Ishikawa (cell line): ENCODE data around the gene LMTK2.

Source experiments
- CEBPB ChIP-seq: IDR thresholded peaks from 2 replicates; pipeline ENCODE4 v1.6.1; 2012
- CREB1 ChIP-seq: IDR thresholded peaks from 2 replicates; pipeline ENCODE4 v1.6.1; 2012; ENCODE audit warnings: low read depth
- EGR1 ChIP-seq: IDR thresholded peaks from 2 replicates; pipeline ENCODE4 v1.6.1; 2012
- EP300 ChIP-seq: IDR thresholded peaks from 2 replicates; pipeline ENCODE4 v1.6.1; 2012; ENCODE audit warnings: borderline replicate concordance
- FOXM1 ChIP-seq: IDR thresholded peaks from 2 replicates; pipeline ENCODE4 v1.6.1; 2012; ENCODE audit warnings: low read depth, borderline replicate concordance
- MAX ChIP-seq: IDR thresholded peaks from 2 replicates; pipeline ENCODE4 v1.6.1; 2012
- NFIC ChIP-seq: IDR thresholded peaks from 2 replicates; pipeline ENCODE4 v1.6.1; 2012
- RAD21 ChIP-seq: IDR thresholded peaks from 2 replicates; pipeline ENCODE4 v1.6.1; 2012; ENCODE audit warnings: low read depth
- REST ChIP-seq: IDR thresholded peaks from 2 replicates; pipeline ENCODE4 v1.6.1; 2012; ENCODE audit warnings: low read depth, mild to moderate bottlenecking
- TAF1 ChIP-seq: IDR thresholded peaks from 2 replicates; pipeline ENCODE4 v1.6.1; 2012; ENCODE audit warnings: low read depth, mild to moderate bottlenecking
- TCF12 ChIP-seq: IDR thresholded peaks from 2 replicates; pipeline ENCODE4 v1.6.1; 2012; ENCODE audit warnings: low read depth
- TEAD4 ChIP-seq: IDR thresholded peaks from 2 replicates; pipeline ENCODE4 v1.6.1; 2012
- USF1 ChIP-seq: IDR thresholded peaks from 2 replicates; pipeline ENCODE4 v1.6.1; 2012
- YY1 ChIP-seq: IDR thresholded peaks from 2 replicates; pipeline ENCODE4 v1.6.1; 2012; ENCODE audit warnings: low read depth
- ZBTB7A ChIP-seq: IDR thresholded peaks from 2 replicates; pipeline ENCODE4 v1.6.1; 2012; ENCODE audit warnings: low read depth

Gene LMTK2

GRCh38 chr7:98251231-98251600, 144.6 kb downstream of the LMTK2 start:
- TF ChIP-seq CEBPB = no peak
- TF ChIP-seq RAD21 = no peak
- TF ChIP-seq REST = no peak
- TF ChIP-seq USF1 = no peak
- no peak for TF ChIP-seq TCF12
- no peak for TF ChIP-seq TEAD4
- TF ChIP-seq MAX = no peak
- no peak for TF ChIP-seq EGR1
- no peak for TF ChIP-seq FOXM1
- TF ChIP-seq ZBTB7A = no peak; the same call in 1 of the 2 replicates

GRCh38 chr7:98251601-98252424, 145.2 kb downstream of the LMTK2 start, which contains the start of gene TECPR1:
TECPR1 (minus strand) TSS chr7:98252232; CDS start chr7:98246146, 6,086 bp downstream.
- TF ChIP-seq USF1 (peak; percentile 39; the same call in 1 of the 2 replicates), EGR1 (peak; percentile 74), CREB1 (peak; percentile 77; the same call in 1 of the 2 replicates), REST (no peak), TAF1 (peak; percentile 65; the same call in 1 of the 2 replicates), CEBPB (no peak), NFIC (peak; percentile 49; the same call in 1 of the 2 replicates), MAX (peak; percentile 59), ZBTB7A (0 out of 2 replicates have a peak, but pooled peaks have one; percentile 53), FOXM1 (no peak), TCF12 (peak; percentile 42), EP300 (no peak; the same call in 1 of the 2 replicates), RAD21 (no peak), YY1 (no peak), TEAD4 (0 out of 2 replicates have a peak, but pooled peaks have one; percentile 3)

GRCh38 chr7:98252425-98253054, 145.9 kb downstream of the LMTK2 start:
- TF ChIP-seq TAF1 (peak; percentile 1; the same call in 1 of the 2 replicates), ZBTB7A (0 out of 2 replicates have a peak, but pooled peaks have one; percentile 20), REST (no peak)

GRCh38 chr7:98254516-98254915, 147.9 kb downstream of the LMTK2 start:
- no peak for TF ChIP-seq REST
- no peak for TF ChIP-seq MAX
- TF ChIP-seq EGR1 = no peak
- TF ChIP-seq CREB1 = no peak
- TF ChIP-seq CEBPB = no peak
